ENCODE data around the gene HOXA4. TPM values are rescaled to one million over a fixed set of nuclear protein-coding genes. Genes with fewer than 3 reads are reported as not detected.

HOXA4 gene
- total and polyA plus RNA-seq, 12 donors: 3.3 to 12.6 (median 6.8) TPM

- Histone ChIP-seq H3K4me3 (peak overlapping the region; percentile 66 to 91 (median 76)), H3K27me3 (no peaks in the 10 kb centered on the region), H3K9me3 (replicated peaks in 1 of 3) (no peaks in the 10 kb centered on the region), H3K27ac (peak overlapping the region; percentile 94 to 99 (median 99)), H3K36me3 (replicated peaks in 1 of 2) (peaks cover 0 to 12% of the 10 kb centered on the region in 2 donors), H3K4me1 (replicated peaks in 1 of 2) (peaks cover 10 to 17% of the 10 kb centered on the region in 2 donors)
- WGBS, 4 donors: 12 to 23% (median 16%) methylated on average over 29 of the region's 29 CpGs
- intact Hi-C loops (cut with DNase I): loop anchor here (5.0 kb wide), 1 partner anchor 285 kb away; no protein-coding TSS in a partner anchor
- peak in 3 of 7 donors; percentile 24 to 72 (median 48) for DNase-seq
- TF ChIP-seq POLR2A (IDR thresholded peaks at IDR 0.05): no peak
- TF ChIP-seq CTCF (IDR thresholded peaks at IDR 0.05): no peak
Measured at GRCh38 chr7:27142580-27143022, 12.0 kb upstream of the HOXA4 start.

- TF ChIP-seq POLR2A (IDR thresholded peaks at IDR 0.05): peak in 1 of 2 donors; percentile 62
- peak in 5 of 6 experiments; percentile 39 to 50 (median 45) for TF ChIP-seq CTCF (IDR thresholded peaks at IDR 0.05)
- intact Hi-C loops (cut with DNase I): loop anchor here (5.0 kb wide), 1 partner anchor 285 kb away; no protein-coding TSS in a partner anchor
- no peaks in the 10 kb centered on the region for H3K27me3 ChIP-seq
- H3K36me3 ChIP-seq (replicated peaks in 1 of 2): peaks cover 0 to 12% of the 10 kb centered on the region in 2 donors
- H3K27ac ChIP-seq: peak overlapping the region; percentile 94 to 99 (median 99)
- 15 to 22% (median 18%) methylated on average over 25 to 30 of the region's 30 CpGs for WGBS, 4 donors
- DNase-seq: peak; percentile 60 to 81 (median 75)
- peaks cover 10 to 17% of the 10 kb centered on the region in 2 donors for H3K4me1 ChIP-seq (replicated peaks in 1 of 2)
- no peaks in the 10 kb centered on the region for H3K9me3 ChIP-seq (replicated peaks in 1 of 3)
- peak overlapping the region; percentile 66 to 91 (median 76) for H3K4me3 ChIP-seq
Measured at GRCh38 chr7:27141923-27142579, 11.5 kb upstream of the HOXA4 start.

GRCh38 chr7:27141137-27141922 is 10.8 kb upstream of the HOXA4 start:
- Histone ChIP-seq H3K4me1 (replicated peaks in 1 of 2) (peaks cover 10 to 20% of the 10 kb centered on the region in 2 donors), H3K27ac (peak overlapping the region; percentile 94 to 99 (median 99)), H3K4me3 (peak overlapping the region in 3 of 4 donors; percentile 66 to 91 (median 74)), H3K27me3 (no peaks in the 10 kb centered on the region), H3K9me3 (replicated peaks in 1 of 3) (no peaks in the 10 kb centered on the region), H3K36me3 (replicated peaks in 1 of 2) (peaks cover 0 to 12% of the 10 kb centered on the region in 2 donors)
- DNase-seq: peak in 1 of 7 donors; percentile 49
- WGBS, 4 donors: 46 to 53% (median 49%) methylated on average over 18 of the region's 18 CpGs
- intact Hi-C loops (cut with DNase I): loop anchor here (5.0 kb wide), 1 partner anchor 284 kb away; no protein-coding TSS in a partner anchor
- TF ChIP-seq POLR2A (IDR thresholded peaks at IDR 0.05): no peak
- TF ChIP-seq CTCF (IDR thresholded peaks at IDR 0.05): no peak
